HepG2 (cell line): Measurements from ENCODE around the gene HSF4. TPM values are rescaled to one million over a fixed set of nuclear protein-coding genes. Genes with fewer than 3 reads are reported as not detected.

Experiments
- ARHGAP35 ChIP-seq: sonication (generic); formaldehyde crosslinking; IDR thresholded peaks from 2 replicates; pipeline ENCODE4 v1.9.0; 2022; ENCODE audit warnings: mild to moderate bottlenecking, inconsistent platforms, moderate library complexity, missing genetic modification reagents, borderline replicate concordance
- ATF7-NPFF ChIP-seq: sonication (generic); formaldehyde crosslinking; IDR thresholded peaks from 2 replicates; pipeline ENCODE4 v1.8.1; 2023; ENCODE audit warnings: mild to moderate bottlenecking, low read depth, missing genetic modification reagents, moderate library complexity
- GFI1 ChIP-seq: sonication (generic); formaldehyde crosslinking; IDR thresholded peaks from 2 replicates; pipeline ENCODE4 v1.5.0; 2020; ENCODE audit warnings: missing genetic modification reagents, mild to moderate bottlenecking, borderline replicate concordance
- HOXA5 ChIP-seq: sonication (generic); formaldehyde crosslinking; IDR thresholded peaks from 2 replicates; pipeline ENCODE4 v1.4.0; 2020; ENCODE audit warnings: missing genetic modification reagents
- JUNB ChIP-seq: sonication (generic); formaldehyde crosslinking; IDR thresholded peaks from 2 replicates; pipeline ENCODE4 v1.8.0; 2022; ENCODE audit warnings: missing genetic modification reagents, mild to moderate bottlenecking, borderline replicate concordance
- KLF15 ChIP-seq: sonication (generic); formaldehyde crosslinking; IDR thresholded peaks from 2 replicates; pipeline ENCODE4 v1.8.1; 2023; ENCODE audit warnings: borderline replicate concordance, mild to moderate bottlenecking, inconsistent platforms, missing genetic modification reagents, mixed read lengths
- NFE2 ChIP-seq: sonication (generic); formaldehyde crosslinking; IDR thresholded peaks from 2 replicates; pipeline ENCODE4 v1.4.0; 2020; ENCODE audit warnings: missing genetic modification reagents
- PBX2 ChIP-seq: IDR thresholded peaks from 2 replicates; pipeline ENCODE4 v1.6.1; 2016; ENCODE audit warnings: control low read depth
- SRF ChIP-seq: IDR thresholded peaks from 2 replicates; pipeline ENCODE4 v1.6.1; 2011; ENCODE audit warnings: mild to moderate bottlenecking, low read depth, low read length, moderate library complexity
- SRSF1 ChIP-seq: fragments of 200-400 bp; formaldehyde crosslinking; optimal IDR thresholded peaks from 2 replicates; pipeline ENCODE3; 2017; ENCODE audit warnings: mild to moderate bottlenecking, low read depth, low read length, moderate library complexity
- TRIM22 ChIP-seq: fragments of 450-650 bp; IDR thresholded peaks from 2 replicates; pipeline ENCODE4 v1.6.1; 2017
- ZBTB42 ChIP-seq: sonication (generic); formaldehyde crosslinking; IDR thresholded peaks from 2 replicates; pipeline ENCODE4 v1.5.0; 2020; ENCODE audit warnings: mild to moderate bottlenecking, missing genetic modification reagents
- ZC3H13 ChIP-seq: sonication (generic); formaldehyde crosslinking; IDR thresholded peaks from 2 replicates; pipeline ENCODE4 v1.8.1; 2023; ENCODE audit warnings: mild to moderate bottlenecking, missing genetic modification reagents, moderate library complexity
- ZNF138 ChIP-seq: sonication (generic); formaldehyde crosslinking; IDR thresholded peaks from 2 replicates; pipeline ENCODE4 v1.5.0; 2020; ENCODE audit warnings: mild to moderate bottlenecking, low read depth, missing genetic modification reagents
- ZNF207 ChIP-seq: fragments of 450-650 bp; IDR thresholded peaks from 2 replicates; pipeline ENCODE4 v1.6.1; 2016; ENCODE audit warnings: antibody characterized with exemption, borderline replicate concordance
- ZNF230 ChIP-seq: sonication (generic); formaldehyde crosslinking; IDR thresholded peaks from 2 replicates; pipeline ENCODE4 v1.4.0; 2020; ENCODE audit warnings: mild to moderate bottlenecking, missing genetic modification reagents
- ZNF251 ChIP-seq: sonication (generic); formaldehyde crosslinking; IDR thresholded peaks from 2 replicates; pipeline ENCODE4 v1.9.0; 2021; ENCODE audit warnings: mild to moderate bottlenecking, missing genetic modification reagents
- ZNF30 ChIP-seq: sonication (generic); formaldehyde crosslinking; IDR thresholded peaks from 2 replicates; pipeline ENCODE4 v1.5.0; 2020; ENCODE audit warnings: mild to moderate bottlenecking, missing genetic modification reagents
- ZNF501 ChIP-seq: sonication (generic); formaldehyde crosslinking; IDR thresholded peaks from 2 replicates; pipeline ENCODE4 v1.5.1; 2020; ENCODE audit warnings: mild to moderate bottlenecking, moderate library complexity, missing genetic modification reagents
- ZNF589 ChIP-seq: sonication (generic); formaldehyde crosslinking; conservative IDR thresholded peaks from 2 replicates; pipeline ENCODE4 v1.8.0; 2022; ENCODE audit warnings: mild to moderate bottlenecking, moderate library complexity, missing genetic modification reagents
- ZSCAN25 ChIP-seq: sonication (generic); formaldehyde crosslinking; IDR thresholded peaks from 2 replicates; pipeline ENCODE4 v1.8.0; 2022; ENCODE audit warnings: mild to moderate bottlenecking, missing genetic modification reagents
- polyA plus RNA-seq, 8 experiments: library from polyadenylated mRNA; depleted of rRNA in 3 of 8; stranded (reverse) in 7 of 8; unstranded in 1 of 8; fragments of >200 nt; fragmentation: Illumina TruSeq in 4 of 8; extraction: Trizol in 4 of 8; gene quantifications; 2 replicates each; pipeline versions ENCODE4 v1.2.1 to v1.2.3, GENCODE V29; 2011 to 2016; ENCODE audit warnings: low read depth in 4 of 8, missing spikeins in 1 of 8, mixed read lengths in 1 of 8; ENCODE audit not compliant: insufficient read depth in 1 of 8
- total RNA-seq, 5 experiments: library from RNA; depleted of rRNA; stranded (reverse); fragments of >200 nt; fragmentation: Illumina TruSeq; extraction: Trizol; gene quantifications; 2 replicates each; pipeline ENCODE4 v1.2.3, GENCODE V29; 2016; ENCODE audit warnings: low read depth in 1 of 5
- TF ChIP-seq, protein P1 (sequence below): sonication (generic); formaldehyde crosslinking; IDR thresholded peaks from 2 replicates; pipeline ENCODE4 v1.5.0; 2020; ENCODE audit warnings: missing genetic modification reagents
- TF ChIP-seq, protein P2 (sequence below): sonication (generic); formaldehyde crosslinking; IDR thresholded peaks from 2 replicates; pipeline ENCODE4 v1.5.0; 2020; ENCODE audit warnings: missing genetic modification reagents
- TF ChIP-seq, protein P3 (sequence below): sonication (generic); formaldehyde crosslinking; IDR thresholded peaks from 2 replicates; pipeline ENCODE4 v1.8.1; 2023; ENCODE audit warnings: mild to moderate bottlenecking, moderate library complexity, missing genetic modification reagents

The HSF4 gene
- total and polyA plus RNA-seq, 2 of the 13 experiments (the other 11 are each of a cell fraction or from before 2014, with no cell fraction given) = 3.5 to 16.9 TPM

GRCh38 chr16:67173808-67174705 is 9.5 kb downstream of the HSF4 start (continued):
- no peak; the same call in 1 of the 2 replicates for TF ChIP-seq ZNF138 (CRISPR knock-in tag)
- TF ChIP-seq ATF7-NPFF (CRISPR knock-in tag) = peak; percentile 98
- no peak for TF ChIP-seq SRF
- TF ChIP-seq ARHGAP35 (CRISPR knock-in tag) = 0 out of 2 replicates have a peak, but pooled peaks have one; percentile 39
- TF ChIP-seq JUNB (CRISPR knock-in tag) = no peak
- TF ChIP-seq, protein P1, sequence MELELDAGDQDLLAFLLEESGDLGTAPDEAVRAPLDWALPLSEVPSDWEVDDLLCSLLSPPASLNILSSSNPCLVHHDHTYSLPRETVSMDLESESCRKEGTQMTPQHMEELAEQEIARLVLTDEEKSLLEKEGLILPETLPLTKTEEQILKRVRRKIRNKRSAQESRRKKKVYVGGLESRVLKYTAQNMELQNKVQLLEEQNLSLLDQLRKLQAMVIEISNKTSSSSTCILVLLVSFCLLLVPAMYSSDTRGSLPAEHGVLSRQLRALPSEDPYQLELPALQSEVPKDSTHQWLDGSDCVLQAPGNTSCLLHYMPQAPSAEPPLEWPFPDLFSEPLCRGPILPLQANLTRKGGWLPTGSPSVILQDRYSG (CRISPR knock-in tag) = 0 out of 2 replicates have a peak, but pooled peaks have one; percentile 28
- TF ChIP-seq SRSF1 = no peak
- no peak for TF ChIP-seq TRIM22
- TF ChIP-seq ZBTB42 (CRISPR knock-in tag) = 0 out of 2 replicates have a peak, but pooled peaks have one; percentile 69
- 0 out of 2 replicates have a peak, but pooled peaks have one; percentile 22 for TF ChIP-seq NFE2 (CRISPR knock-in tag)
- no peak for TF ChIP-seq ZNF207
- TF ChIP-seq ZC3H13 = peak; percentile 97
- TF ChIP-seq, protein P2, sequence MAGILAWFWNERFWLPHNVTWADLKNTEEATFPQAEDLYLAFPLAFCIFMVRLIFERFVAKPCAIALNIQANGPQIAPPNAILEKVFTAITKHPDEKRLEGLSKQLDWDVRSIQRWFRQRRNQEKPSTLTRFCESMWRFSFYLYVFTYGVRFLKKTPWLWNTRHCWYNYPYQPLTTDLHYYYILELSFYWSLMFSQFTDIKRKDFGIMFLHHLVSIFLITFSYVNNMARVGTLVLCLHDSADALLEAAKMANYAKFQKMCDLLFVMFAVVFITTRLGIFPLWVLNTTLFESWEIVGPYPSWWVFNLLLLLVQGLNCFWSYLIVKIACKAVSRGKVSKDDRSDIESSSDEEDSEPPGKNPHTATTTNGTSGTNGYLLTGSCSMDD = 0 out of 2 replicates have a peak, but pooled peaks have one; percentile 23
- TF ChIP-seq PBX2 (CRISPR knock-in tag) = no peak
- TF ChIP-seq KLF15 (CRISPR knock-in tag) = no peak
- peak; percentile 96 for TF ChIP-seq ZNF589
- no peak; the same call in 1 of the 2 replicates for TF ChIP-seq ZNF251 (CRISPR knock-in tag)
- TF ChIP-seq ZNF230 (CRISPR knock-in tag) = peak; percentile 84; the same call in 1 of the 2 replicates
- TF ChIP-seq ZNF30 = peak; percentile 86; the same call in 1 of the 2 replicates
- TF ChIP-seq HOXA5 (CRISPR knock-in tag) = no peak
- TF ChIP-seq, protein P3, sequence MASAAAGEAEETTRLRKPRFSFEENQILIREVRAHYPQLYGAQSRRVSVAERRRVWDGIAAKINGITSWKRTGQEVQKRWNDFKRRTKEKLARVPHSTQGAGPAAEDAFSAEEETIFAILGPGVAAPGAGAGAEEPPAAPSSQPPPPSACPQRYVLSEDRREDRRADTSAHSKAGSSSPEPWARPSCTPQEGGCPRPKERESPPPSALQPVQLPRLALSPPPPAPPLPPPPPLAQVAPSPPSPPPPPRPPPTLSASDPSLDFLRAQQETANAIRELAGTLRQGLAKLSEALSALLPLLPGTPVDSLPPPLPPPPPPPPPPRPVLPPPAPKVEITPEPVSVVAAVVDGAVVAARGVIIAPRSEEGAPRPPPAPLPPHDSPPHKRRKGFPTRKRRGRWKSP (CRISPR knock-in tag) = peak; percentile 96; the same call in 1 of the 2 replicates
- peak; percentile 89 for TF ChIP-seq ZSCAN25 (CRISPR knock-in tag)
- 0 out of 2 replicates have a peak, but pooled peaks have one; percentile 61 for TF ChIP-seq GFI1
- TF ChIP-seq ZNF501 (CRISPR knock-in tag) = peak; percentile 91
